RWPE1 (cell line): ENCODE measurements around the gene KL.

Experiments
- CTCF ChIA-PET: fragments of 350-600 bp; sonication (Branson Sonifier 250); formaldehyde crosslinking; extraction: SDS; loops from one replicate; lab custom pipeline; 2021; lab: Yijun Ruan, JAX
- POLR2A ChIA-PET: fragments of 400-600 bp; formaldehyde crosslinking; extraction: SDS; loops from one replicate; lab custom pipeline; 2020; ENCODE audit warnings: antibody characterized with exemption; ENCODE audit not compliant: low non-redundant PET; lab: Yijun Ruan, JAX
- DNase-seq: peaks from one replicate; pipeline ENCODE4 v3.0.0; 2012; ENCODE audit warnings: low spot score
- H3K27ac ChIP-seq: fragments of 450-650 bp; 2 replicates; pipeline ENCODE4 v1.5.1; 2017
- TF ChIP-seq, protein P1 (sequence below): fragments of 450-650 bp; conservative IDR thresholded peaks from 2 replicates; pipeline ENCODE4 v1.5.1; 2017; ENCODE audit warnings: low read depth, mild to moderate bottlenecking

Gene KL

DNA sequence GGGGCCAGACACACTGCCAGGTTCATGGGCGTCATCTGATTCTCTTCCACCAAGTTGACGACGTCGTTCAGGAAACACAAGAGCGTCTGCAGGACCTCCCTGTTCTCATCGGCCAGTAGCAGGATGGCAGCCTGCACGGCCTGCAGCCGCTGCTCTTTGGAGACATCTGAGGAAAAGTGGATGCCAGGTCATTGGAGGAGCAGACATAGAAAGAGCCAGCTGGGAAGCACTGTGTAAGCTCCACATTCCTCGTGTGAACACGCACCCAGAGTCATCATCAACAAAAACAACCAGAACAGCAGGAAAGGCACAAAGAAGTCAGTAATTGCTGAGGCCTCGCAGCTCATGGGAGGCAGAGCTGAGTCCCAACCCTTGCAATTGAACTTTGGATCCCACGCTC, 96.5 kb downstream of the KL start:
- CTCF ChIA-PET = no interaction called here
- no peak for DNase-seq

DNA sequence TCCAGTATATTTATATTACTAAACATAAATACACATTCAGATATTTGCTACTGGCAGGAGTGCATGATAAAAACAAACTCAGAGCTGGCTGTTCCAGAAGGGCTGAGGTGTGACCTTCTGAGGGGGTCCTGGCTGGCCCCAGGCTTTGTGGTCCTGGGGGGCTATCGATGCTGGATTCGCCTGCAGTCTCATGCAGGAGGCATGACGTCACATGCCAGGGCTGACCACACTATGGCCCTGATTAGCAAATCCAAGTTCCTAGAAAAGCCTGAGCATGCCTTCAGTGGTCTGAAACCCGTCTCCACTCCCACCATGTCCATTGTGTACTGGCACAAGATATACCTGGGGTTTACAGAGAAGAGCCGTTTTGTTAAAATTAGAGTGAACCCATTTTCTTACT, 97.9 kb downstream of the KL start:
- TF ChIP-seq, protein P1, sequence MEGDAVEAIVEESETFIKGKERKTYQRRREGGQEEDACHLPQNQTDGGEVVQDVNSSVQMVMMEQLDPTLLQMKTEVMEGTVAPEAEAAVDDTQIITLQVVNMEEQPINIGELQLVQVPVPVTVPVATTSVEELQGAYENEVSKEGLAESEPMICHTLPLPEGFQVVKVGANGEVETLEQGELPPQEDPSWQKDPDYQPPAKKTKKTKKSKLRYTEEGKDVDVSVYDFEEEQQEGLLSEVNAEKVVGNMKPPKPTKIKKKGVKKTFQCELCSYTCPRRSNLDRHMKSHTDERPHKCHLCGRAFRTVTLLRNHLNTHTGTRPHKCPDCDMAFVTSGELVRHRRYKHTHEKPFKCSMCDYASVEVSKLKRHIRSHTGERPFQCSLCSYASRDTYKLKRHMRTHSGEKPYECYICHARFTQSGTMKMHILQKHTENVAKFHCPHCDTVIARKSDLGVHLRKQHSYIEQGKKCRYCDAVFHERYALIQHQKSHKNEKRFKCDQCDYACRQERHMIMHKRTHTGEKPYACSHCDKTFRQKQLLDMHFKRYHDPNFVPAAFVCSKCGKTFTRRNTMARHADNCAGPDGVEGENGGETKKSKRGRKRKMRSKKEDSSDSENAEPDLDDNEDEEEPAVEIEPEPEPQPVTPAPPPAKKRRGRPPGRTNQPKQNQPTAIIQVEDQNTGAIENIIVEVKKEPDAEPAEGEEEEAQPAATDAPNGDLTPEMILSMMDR = no peak
- no peak for DNase-seq
- ChIA-PET POLR2A (no interaction called here), CTCF (interaction anchor here (0.6 kb wide), 1 partner anchor 8 kb away, joined by 4 read pairs; no protein-coding TSS in a partner anchor)
- H3K27ac ChIP-seq = no peak overlapping the region

More for the DNA sequence above, 96.5 kb downstream of the KL start:
- TF ChIP-seq, protein P1 = no peak
- POLR2A ChIA-PET = no interaction called here
- H3K27ac ChIP-seq = no peak overlapping the region

DNA sequence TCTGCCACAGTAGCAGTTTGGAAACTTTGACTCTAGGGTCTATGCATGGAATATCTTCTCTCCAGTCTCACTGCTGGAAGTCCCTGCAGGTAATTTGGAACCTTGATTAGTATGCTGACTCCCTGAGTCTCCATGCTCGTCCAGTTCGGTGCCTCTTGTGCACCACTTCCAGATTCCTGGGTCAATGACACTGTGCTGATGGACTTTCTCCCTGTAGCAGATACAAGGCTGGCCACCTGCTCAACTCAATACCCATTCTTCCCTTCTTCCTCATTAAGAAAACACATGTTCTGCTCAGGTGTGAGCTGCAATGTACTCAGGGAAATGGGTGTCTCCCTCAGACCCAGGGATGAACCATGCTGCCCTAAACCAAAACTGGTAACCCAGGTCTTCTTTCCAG, 99.1 kb downstream of the KL start:
- H3K27ac ChIP-seq = no peak overlapping the region
- ChIA-PET POLR2A (no interaction called here), CTCF (interaction anchor here (0.7 kb wide), 1 partner anchor 76 kb away, joined by 3 read pairs; no protein-coding TSS in a partner anchor)
- TF ChIP-seq, protein P1 = no peak
- DNase-seq = no peak
